OCI-LY7 (cell line): ENCODE data around the gene CEP63. TPM values are rescaled to one million over a fixed set of nuclear protein-coding genes. Genes with fewer than 3 reads are reported as not detected.

Experiments used
- BruUV-seq: library from RNA; stranded (reverse); fragments of 400-500 nt; replicated peaks from 2 replicates; lab custom pipeline; 2021; lab: Mats Ljungman, UMichigan
- CTCF ChIA-PET: fragments of 300-600 bp; sonication (Branson Sonifier 250); formaldehyde crosslinking; loops from one replicate; lab custom pipeline; 2022; ENCODE audit warnings: antibody characterized with exemption; ENCODE audit not compliant: unreplicated experiment; lab: Charles Lee
- POLR2A ChIA-PET: fragments of 300-600 bp; sonication (Branson Sonifier 250); formaldehyde crosslinking; loops from one replicate; lab custom pipeline; 2022; ENCODE audit warnings: antibody characterized with exemption; lab: Charles Lee
- DNase-seq: peaks from one replicate; pipeline ENCODE4 v3.0.0-alpha.2; 2015; ENCODE audit warnings: low spot score
- H2AFZ ChIP-seq: fragments of 200-600 bp; sonication (generic), shearing (Covaris generic); 2 replicates; pipeline ENCODE4 v1.6.1; 2014; ENCODE audit warnings: mild to moderate bottlenecking, antibody characterized with exemption, low read length, moderate library complexity
- H3K27ac ChIP-seq: fragments of 200-600 bp; sonication (generic); 2 replicates; pipeline ENCODE4 v1.5.1; 2014; ENCODE audit warnings: mixed run types, low read depth, mild to moderate bottlenecking, moderate library complexity, low read length, inconsistent platforms; ENCODE audit not compliant: poor library complexity, severe bottlenecking
- H3K36me3 ChIP-seq: fragments of 200-600 bp; sonication (generic); 2 replicates; pipeline ENCODE4 v1.6.1; 2014; ENCODE audit warnings: mild to moderate bottlenecking, antibody characterized with exemption, low read length, moderate library complexity, mixed read lengths; ENCODE audit not compliant: insufficient read depth
- H3K4me1 ChIP-seq: fragments of 200-600 bp; sonication (generic); 2 replicates; pipeline ENCODE4 v1.5.1; 2014; ENCODE audit warnings: mild to moderate bottlenecking, low read length; ENCODE audit not compliant: insufficient read depth, poor library complexity, severe bottlenecking
- H3K4me2 ChIP-seq: fragments of 200-600 bp; sonication (generic); 2 replicates; pipeline ENCODE4 v1.6.1; 2014; ENCODE audit warnings: mild to moderate bottlenecking, low read length
- H3K4me3 ChIP-seq: fragments of 200-600 bp; sonication (generic); 2 replicates; pipeline ENCODE4 v1.5.1; 2014; ENCODE audit warnings: mild to moderate bottlenecking, low read depth, low read length; ENCODE audit not compliant: poor library complexity, severe bottlenecking
- H3K79me2 ChIP-seq: fragments of 200-600 bp; sonication (generic); 2 replicates; pipeline ENCODE4 v1.6.1; 2016; ENCODE audit warnings: low read depth, mild to moderate bottlenecking, low read length, moderate library complexity, mixed read lengths; ENCODE audit not compliant: insufficient read depth
- H3K9me2 ChIP-seq: fragments of 200-600 bp; sonication (generic); 2 replicates; pipeline ENCODE4 v1.6.1; 2016; ENCODE audit warnings: mild to moderate bottlenecking, low read length, mixed read lengths; ENCODE audit not compliant: insufficient read depth
- H3K9me3 ChIP-seq: fragments of 200-600 bp; sonication (generic); 2 replicates; pipeline ENCODE4 v1.6.1; 2014; ENCODE audit warnings: mild to moderate bottlenecking, mixed run types, low read length, mixed read lengths
- H4K20me1 ChIP-seq: fragments of 200-600 bp; sonication (generic); 2 replicates; pipeline ENCODE4 v1.6.1; 2014; ENCODE audit warnings: mild to moderate bottlenecking, antibody characterized with exemption, low read length, moderate library complexity, mixed read lengths; ENCODE audit not compliant: insufficient read depth
- CTCF ChIP-seq: fragments of 200-600 bp; sonication (generic); conservative IDR thresholded peaks from 2 replicates; pipeline ENCODE4 v1.5.1; 2014; ENCODE audit warnings: mild to moderate bottlenecking, antibody characterized with exemption, low read length, moderate library complexity, mixed read lengths
- EZH2phosphoT487 ChIP-seq: fragments of 200-600 bp; sonication (generic); IDR thresholded peaks from 2 replicates; pipeline ENCODE4 v1.6.1; 2018; ENCODE audit warnings: low read depth, borderline replicate concordance, mild to moderate bottlenecking, mixed run types, antibody characterized with exemption, low read length, moderate library complexity, mixed read lengths
- intact Hi-C: fragments of 100-400 bp; cut with micrococcal nuclease; formaldehyde crosslinking; loops from one replicate; pipeline ENCODE4 v1.10.0; 2022; ENCODE audit not compliant: unreplicated experiment
- total RNA-seq, 2 experiments: library from RNA; depleted of rRNA in 1 of 2; stranded (reverse); fragments of >200 nt in 1 of 2; shearing (Covaris generic) in 1 of 2; gene quantifications; 2 replicates each; pipeline ENCODE4 v1.2.3, GENCODE V29; 2014 to 2022

Gene CEP63
- total RNA-seq, 2 experiments from 2014 or later, result 42.8 to 45.7 TPM

- H3K27ac ChIP-seq, result no peak overlapping the region
- BruUV-seq, result no TSS peak
- no peaks in the 10 kb centered on the region for H4K20me1 ChIP-seq
- H3K4me3 ChIP-seq, result no peak overlapping the region
- H3K4me1 ChIP-seq, result no peaks in the 10 kb centered on the region
- intact Hi-C loops, result no loop called here
- no peaks in the 10 kb centered on the region for H3K36me3 ChIP-seq
- ChIA-PET CTCF (no interaction called here), POLR2A (interaction anchor here (0.6 kb wide), 1 partner anchor 33 kb away, joined by 3 read pairs; no protein-coding TSS in a partner anchor)
- no peak for DNase-seq
- no peaks in the 10 kb centered on the region for H3K79me2 ChIP-seq
- no peak overlapping the region for H2AFZ ChIP-seq
- no peaks in the 10 kb centered on the region for H3K9me2 ChIP-seq
- no peak overlapping the region for H3K4me2 ChIP-seq
- H3K9me3 ChIP-seq, result no peaks in the 10 kb centered on the region
- TF ChIP-seq EZH2phosphoT487, result no peak
- no peak for TF ChIP-seq CTCF
Observed at GRCh38 chr3:134458406-134458945, 27.4 kb upstream of the CEP63 start.

GRCh38 chr3:134459562-134459961 lies 26.3 kb upstream of the CEP63 start:
- TF ChIP-seq CTCF (no peak), EZH2phosphoT487 (no peak)
- no peak overlapping the region for H3K4me2 ChIP-seq
- CTCF ChIA-PET, result interaction anchor here (0.5 kb wide), 1 partner anchor 142 kb away, joined by 3 read pairs; no protein-coding TSS in a partner anchor
- no peaks in the 10 kb centered on the region for H4K20me1 ChIP-seq
- DNase-seq, result no peak
- no peaks in the 10 kb centered on the region for H3K79me2 ChIP-seq
- no TSS peak for BruUV-seq
- H3K9me3 ChIP-seq, result no peaks in the 10 kb centered on the region
- no peak overlapping the region for H3K4me3 ChIP-seq
- no peak overlapping the region for H3K27ac ChIP-seq
- H2AFZ ChIP-seq, result no peak overlapping the region
- H3K9me2 ChIP-seq, result no peaks in the 10 kb centered on the region
- H3K4me1 ChIP-seq, result no peaks in the 10 kb centered on the region
- intact Hi-C loops, result no loop called here
- H3K36me3 ChIP-seq, result no peaks in the 10 kb centered on the region
- POLR2A ChIA-PET, result interaction anchor here (0.7 kb wide), 1 partner anchor 1060 kb away, joined by 5 read pairs; the partner anchor contains the start of gene BFSP2

- POLR2A ChIA-PET, result no interaction called here
- Histone ChIP-seq H3K4me3 (no peak overlapping the region), H3K27ac (no peak overlapping the region), H3K4me2 (no peak overlapping the region), H3K9me2 (no peaks in the 10 kb centered on the region), H3K4me1 (no peaks in the 10 kb centered on the region), H3K36me3 (no peaks in the 10 kb centered on the region), H4K20me1 (no peaks in the 10 kb centered on the region), H3K9me3 (no peaks in the 10 kb centered on the region), H3K79me2 (no peaks in the 10 kb centered on the region), H2AFZ (no peak overlapping the region)
- CTCF ChIA-PET, result no interaction called here
- no peak for DNase-seq
- intact Hi-C loops, result no loop called here
- TF ChIP-seq EZH2phosphoT487 (no peak), CTCF (no peak)
- no TSS peak for BruUV-seq
Observed at GRCh38 chr3:134460965-134461364, 24.9 kb upstream of the CEP63 start.
